SIG-M5 treated with dmso at 0.1 percent for 504 hours (cell line): ENCODE results near the gene MEGF9.

Source experiments
- DNase-seq: peaks from one replicate; lab custom pipeline; 2025; ENCODE audit not compliant: unreplicated experiment; lab: John Stamatoyannopoulos, UW

Gene MEGF9

GRCh38 chr9:120627073-120627472, 87.2 kb downstream of the MEGF9 start:
- no peak for DNase-seq

- DNase-seq: no peak
Observed at GRCh38 chr9:120626512-120626911, 87.8 kb downstream of the MEGF9 start.

- DNase-seq: no peak
Observed at GRCh38 chr9:120625222-120625621, 89.0 kb downstream of the MEGF9 start.

DNA sequence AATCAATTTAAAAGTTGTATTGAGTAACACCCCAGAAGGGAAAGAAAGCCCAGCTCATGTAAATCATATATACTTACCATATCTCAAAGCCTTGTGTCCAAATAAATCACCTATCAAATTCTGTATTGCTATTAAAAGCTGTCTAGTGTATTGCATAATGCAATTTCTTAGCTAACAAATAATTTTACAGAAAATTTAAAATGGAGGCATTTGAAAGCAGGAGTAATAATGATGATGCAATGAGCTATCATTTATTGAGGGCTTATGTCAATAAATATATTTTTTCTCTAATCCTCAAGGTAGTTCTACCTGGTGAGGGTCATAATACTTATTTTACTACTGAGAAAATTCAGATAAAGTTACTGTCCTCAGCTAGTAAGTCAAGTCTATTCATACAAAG, 91.5 kb downstream of the MEGF9 start:
- DNase-seq: no peak

DNA sequence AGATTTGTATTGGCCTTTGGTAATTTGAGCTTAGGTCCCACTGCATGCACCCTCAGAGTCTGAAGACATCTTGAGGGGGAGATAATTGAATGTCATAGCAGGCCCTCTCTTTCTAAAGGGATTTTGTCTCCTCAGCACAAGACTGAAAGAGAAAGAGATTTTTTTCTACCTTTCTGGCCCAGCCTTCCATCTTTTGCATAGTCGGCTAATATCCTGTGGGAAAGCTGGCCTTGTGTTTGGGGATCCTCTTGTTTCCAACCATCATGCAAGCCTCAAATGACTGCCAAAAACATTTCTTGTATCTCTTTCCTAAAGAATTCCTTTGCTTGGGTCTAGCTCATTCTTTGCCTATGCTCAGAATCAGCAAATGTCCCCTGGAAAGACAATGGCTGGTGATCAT, 92.3 kb downstream of the MEGF9 start:
- no peak for DNase-seq

DNA sequence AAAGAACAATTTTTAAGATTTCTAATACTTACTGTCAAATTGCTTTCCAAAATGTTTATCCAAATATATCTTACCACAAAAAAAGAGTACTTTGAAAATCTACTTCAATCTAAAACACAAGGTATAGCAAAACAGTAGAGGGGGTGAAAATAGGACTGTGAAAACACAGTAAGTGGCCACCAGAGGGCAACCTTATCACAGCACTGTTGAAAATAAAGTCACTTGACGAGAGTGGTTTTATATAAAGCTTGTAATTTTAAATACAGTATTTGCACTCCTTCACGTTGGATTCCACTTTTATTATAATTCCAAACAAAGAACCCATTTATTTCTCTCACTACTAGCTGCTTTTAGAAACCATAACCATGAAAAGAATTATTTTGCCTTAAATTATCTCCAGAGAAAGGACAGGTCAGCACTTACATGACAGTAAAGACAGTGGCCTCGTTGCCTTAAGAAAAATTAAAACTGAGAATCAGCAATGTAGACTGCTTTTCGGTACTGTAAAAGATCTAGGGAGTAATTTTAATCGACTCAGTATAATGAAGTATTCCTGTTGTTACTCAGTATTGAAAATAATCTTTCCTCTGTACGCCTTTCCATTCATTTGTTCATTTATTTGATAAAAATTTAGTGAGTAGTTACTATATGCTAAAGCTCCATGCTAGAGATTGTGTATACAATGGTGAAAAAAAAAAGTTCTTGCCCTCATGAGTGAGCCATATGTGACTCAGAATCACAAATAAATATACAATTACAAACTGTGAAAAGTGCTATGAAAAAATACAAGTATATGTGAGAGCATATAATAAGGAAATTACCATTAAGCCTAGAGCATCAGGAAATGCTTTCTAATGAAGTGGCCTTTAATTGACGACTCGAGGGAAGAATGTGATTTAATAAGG, 94.3 kb downstream of the MEGF9 start:
- DNase-seq: peak; percentile 43

- DNase-seq: peak; percentile 24
Observed at GRCh38 chr9:120616966-120617935, 97.0 kb downstream of the MEGF9 start.

DNA sequence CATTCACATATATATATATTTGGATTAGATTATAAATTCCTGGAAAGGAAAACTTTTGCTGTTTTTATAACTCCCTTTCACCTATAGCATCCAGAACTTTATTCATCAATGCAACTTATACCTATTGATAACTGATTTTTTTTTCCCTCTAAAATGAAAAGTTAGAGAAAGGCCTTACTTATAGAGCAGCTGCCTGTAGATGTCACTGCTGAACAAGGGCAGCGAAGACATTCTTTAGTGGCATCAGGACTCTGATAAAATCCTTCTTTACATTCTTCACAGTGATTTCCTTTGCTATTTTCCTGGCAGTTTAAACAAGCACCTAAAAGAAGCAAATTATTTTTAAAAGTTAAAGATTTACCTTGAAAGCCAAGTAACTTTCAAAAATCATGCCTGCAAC, 102.1 kb downstream of the MEGF9 start:
- peak; percentile 17 for DNase-seq

DNA sequence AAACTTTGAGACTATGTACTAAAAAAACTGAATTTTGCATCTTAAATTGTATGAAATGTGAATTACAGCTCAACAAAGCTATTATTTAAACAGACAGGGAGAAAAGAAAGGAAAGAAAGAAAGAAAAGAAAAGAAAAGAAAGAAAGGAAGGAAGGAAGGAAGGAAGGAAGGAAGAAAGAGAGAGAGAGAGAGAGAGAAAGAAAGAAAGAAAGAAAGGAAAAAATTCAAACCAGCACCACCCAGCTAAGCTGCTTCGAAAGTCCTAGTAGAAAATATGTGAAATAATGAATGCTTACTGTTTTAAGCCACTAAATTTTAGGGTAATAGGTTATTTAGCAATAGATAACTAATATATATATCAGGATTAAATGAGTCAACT, 102.6 kb downstream of the MEGF9 start:
- DNase-seq: no peak

DNA sequence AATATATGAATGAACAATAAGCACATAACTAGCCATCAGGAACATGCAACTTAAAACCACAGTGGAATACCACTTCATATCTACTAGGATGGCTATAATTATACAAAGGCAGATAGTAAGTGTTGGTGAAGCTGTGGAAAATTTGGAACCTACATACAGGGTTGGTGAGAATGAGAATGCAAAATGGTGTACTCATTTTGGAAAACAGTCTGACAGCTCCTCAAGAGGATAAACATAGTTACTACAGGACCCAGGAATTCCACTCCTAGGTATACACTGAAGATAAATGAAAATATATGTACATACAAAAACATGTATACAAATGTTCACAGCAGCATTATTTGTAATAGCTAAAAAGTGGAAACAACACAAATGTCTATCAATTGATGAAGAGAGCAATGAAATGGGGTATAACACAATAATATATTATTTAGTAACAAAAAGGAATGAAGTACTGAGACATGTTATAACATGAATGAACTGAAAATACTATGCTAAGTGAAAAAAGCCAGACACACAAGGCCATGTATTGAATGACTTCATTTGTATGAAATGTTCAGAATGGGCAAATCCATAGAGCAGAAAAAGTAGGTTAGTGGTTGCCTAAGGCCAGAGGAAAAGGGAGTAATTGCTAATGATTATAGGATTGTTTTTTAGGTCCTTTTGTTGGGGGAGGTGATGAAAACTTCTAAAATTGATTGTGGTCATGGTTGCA, 103.1 kb downstream of the MEGF9 start:
- no peak for DNase-seq

DNA sequence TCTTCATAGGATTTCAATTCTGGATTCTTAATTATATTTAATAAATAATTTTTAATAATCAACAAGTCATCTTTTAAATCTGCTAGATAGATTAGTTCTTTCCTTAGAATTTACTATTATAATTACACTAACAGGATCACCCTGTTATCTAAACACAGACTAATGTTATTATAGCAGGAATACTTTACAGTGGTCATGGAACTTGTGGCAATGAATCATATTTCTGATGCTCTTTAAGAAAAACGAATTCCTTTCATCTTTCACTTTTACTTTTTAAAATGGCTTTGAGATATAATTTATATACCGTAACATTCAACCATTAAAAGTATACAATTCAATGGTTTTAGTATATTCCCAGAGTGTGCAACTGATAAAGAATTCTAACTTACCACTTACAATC, 104.6 kb downstream of the MEGF9 start:
- DNase-seq: no peak

GRCh38 chr9:120608421-120608820, 105.8 kb downstream of the MEGF9 start:
- DNase-seq: no peak

DNA sequence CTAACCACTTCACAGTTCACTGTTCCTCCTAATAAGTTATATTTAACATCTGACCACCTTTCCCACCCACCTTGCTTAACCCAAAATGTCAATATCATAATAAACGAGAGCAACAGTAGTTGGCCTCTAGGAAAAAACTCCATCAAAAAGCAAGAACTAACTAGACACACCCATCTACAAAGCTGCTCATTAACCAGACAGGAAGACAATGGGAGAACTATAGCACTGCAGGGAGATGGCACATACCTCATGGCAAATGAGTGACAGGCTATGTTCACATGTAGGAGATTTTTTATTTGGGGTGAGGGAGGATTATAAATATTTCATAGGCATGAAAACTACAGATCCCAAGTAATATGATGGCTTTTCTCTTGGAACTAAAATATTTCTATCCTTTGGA, 110.7 kb downstream of the MEGF9 start:
- DNase-seq: no peak

DNA sequence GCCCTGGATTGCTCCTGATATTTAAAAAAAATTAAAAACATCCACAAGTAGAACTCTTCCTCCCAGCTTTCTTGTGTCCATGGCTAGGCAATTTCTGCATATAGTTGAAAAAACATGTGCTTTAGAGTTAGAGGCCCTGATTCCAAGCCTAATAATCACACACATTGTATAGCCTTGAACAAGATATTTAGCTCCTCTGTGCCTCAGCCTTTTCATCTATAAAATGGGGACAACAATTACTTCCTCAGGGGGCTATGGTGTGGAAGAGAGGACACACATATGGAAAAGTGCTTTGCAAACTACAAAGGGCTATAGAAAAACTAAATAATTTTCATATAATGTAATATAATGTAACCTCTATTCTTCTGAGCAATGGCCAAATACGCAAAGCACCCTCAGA, 111.3 kb downstream of the MEGF9 start:
- no peak for DNase-seq

DNA sequence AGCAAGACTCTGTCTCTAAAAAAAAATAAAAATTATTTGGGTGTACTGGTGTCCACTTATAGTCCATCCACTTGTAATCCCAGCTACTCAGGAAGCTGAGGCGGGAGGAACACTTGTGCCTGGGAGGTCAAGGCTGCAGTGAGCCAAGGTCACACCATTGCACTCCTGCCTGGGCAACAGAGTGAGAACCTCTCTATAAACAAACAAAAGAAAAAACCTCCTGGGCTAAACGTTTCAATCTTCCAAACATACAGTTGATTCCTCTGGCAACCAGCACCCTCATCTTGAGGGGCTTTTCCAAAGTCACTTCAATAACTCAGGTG, 120.4 kb downstream of the MEGF9 start:
- no peak for DNase-seq

DNA sequence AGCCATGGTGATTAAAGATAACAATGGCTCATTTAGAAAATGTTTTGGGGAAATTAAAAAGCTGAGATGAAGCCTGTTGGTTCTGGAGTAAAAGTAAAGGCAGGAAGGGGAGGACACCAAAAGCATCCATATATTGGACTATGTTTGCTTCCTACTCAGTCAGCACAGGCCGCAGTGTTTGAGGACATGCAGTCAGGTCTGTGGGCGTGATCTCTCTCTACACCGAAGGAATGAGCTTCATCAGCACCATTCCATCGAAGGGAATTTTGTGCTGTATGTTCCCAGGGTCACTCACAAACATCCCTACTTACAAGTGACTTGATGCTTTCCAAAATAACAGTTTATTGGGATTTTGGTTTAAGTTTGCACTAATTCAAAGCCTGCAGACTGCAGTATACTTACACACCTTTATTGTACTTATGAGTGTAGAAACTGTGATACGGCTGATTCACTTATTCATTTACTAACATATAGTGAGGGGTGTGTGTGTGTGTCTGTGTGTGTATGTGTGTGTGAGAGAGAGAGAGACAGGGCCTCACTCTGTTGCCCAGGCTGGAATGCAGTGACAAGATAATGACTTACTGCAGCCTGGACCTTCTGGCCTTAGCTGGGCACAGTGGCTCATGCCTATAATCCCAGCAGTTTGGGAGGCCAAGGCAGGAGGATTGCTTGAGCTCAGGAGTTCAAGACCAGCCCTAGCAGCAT, 120.9 kb downstream of the MEGF9 start:
- DNase-seq: no peak

- DNase-seq: no peak
Observed at GRCh38 chr9:120592210-120592609, 122.1 kb downstream of the MEGF9 start.

GRCh38 chr9:120587328-120587727, 126.9 kb downstream of the MEGF9 start:
- no peak for DNase-seq

DNA sequence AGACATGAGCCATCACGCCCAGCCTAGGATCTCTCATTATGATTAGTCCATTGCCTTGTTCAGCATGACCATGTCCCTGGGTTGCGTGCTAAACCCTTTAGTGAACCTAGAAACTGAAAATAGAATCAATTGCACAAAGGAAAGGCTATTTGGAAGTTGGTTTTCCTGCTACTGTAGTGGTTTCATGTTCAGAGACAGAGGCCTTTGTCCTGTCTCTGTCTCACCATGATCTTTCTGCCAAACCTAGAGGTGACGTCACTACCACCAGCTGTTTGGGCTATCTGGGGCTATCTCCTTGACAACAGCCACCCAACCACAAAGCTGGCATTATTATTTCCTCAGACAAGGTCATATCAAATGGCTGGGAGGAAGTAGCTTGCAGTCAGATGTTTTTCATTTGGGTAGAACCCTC, 130.3 kb downstream of the MEGF9 start:
- peak; percentile 71 for DNase-seq

GRCh38 chr9:120580051-120580896, 134.0 kb downstream of the MEGF9 start, which contains the start of gene CDK5RAP2:
CDK5RAP2 (minus strand) TSS chr9:120580167; CDS start chr9:120579978, 189 bp downstream.
- peak; percentile 96 for DNase-seq
